DOHH2 (cell line): ENCODE results near the gene PHLDB2.

Experiments used
- CTCF ChIP-seq: fragments of 200-600 bp; sonication (generic); IDR thresholded peaks from one replicate; pipeline ENCODE4 v1.5.1; 2014; ENCODE audit warnings: antibody characterized with exemption, mild to moderate bottlenecking, low read depth, low read length; ENCODE audit not compliant: poor library complexity, severe bottlenecking
- EZH2phosphoT487 ChIP-seq: fragments of 200-600 bp; sonication (generic); IDR thresholded peaks from 2 replicates; pipeline ENCODE4 v1.6.1; 2017; ENCODE audit warnings: borderline replicate concordance, mild to moderate bottlenecking, antibody characterized with exemption, low read length, moderate library complexity, mixed read lengths

GRCh38 chr3:111822804-111823203 lies 36.3 kb upstream of the PHLDB2 start:
- TF ChIP-seq CTCF, result no peak
- no peak for TF ChIP-seq EZH2phosphoT487
